ENCODE measurements around the gene KCNIP1. TPM values are rescaled to one million over a fixed set of nuclear protein-coding genes. Genes with fewer than 3 reads are reported as not detected.
"Not testable (repeated sequence)": the region's sequence is repeated elsewhere in the genome, so short reads cannot be mapped to it uniquely, and the experiment has no call there.

KCNIP1 gene
- total and polyA plus RNA-seq, 10 donors: 0.08 to 20.0 (median 9.4) TPM

DNA sequence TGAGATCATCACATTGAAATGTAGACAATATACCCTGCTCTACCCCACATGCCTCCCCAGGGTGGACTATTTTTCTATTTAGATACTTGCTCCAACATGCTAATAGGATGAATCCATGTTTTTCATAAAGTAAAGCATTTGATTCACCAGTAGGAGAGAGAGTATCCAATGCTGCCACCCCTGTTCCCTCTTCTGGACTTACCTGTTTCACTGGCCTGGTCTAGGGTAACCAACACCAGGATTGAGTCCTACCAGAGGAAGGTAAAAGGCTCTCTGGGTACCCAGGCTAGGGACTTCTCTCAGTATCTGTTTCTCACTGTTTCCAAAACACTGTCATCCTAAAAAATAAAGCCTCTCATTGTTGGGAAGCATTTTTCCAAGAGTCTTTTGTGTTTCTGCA is 249.5 kb downstream of the KCNIP1 start:
- DNase-seq: no peak
- intact Hi-C loops (cut with DNase I; ENCODE audit: low total_unique reads): no loop called here
- no peaks in the 10 kb centered on the region for H3K9me3 ChIP-seq
- no peak for TF ChIP-seq POLR2AphosphoS5 (IDR thresholded peaks at IDR 0.05)
- no peaks in the 10 kb centered on the region for H3K36me3 ChIP-seq
- no peak overlapping the region for H3K27ac ChIP-seq
- peaks cover 0 to 43% (median 0%) of the 10 kb centered on the region in 7 donors for H3K27me3 ChIP-seq (replicated peaks in 1 of 7)
- H3K4me3 ChIP-seq: no peak overlapping the region
- H3K4me1 ChIP-seq: no peaks in the 10 kb centered on the region

DNA sequence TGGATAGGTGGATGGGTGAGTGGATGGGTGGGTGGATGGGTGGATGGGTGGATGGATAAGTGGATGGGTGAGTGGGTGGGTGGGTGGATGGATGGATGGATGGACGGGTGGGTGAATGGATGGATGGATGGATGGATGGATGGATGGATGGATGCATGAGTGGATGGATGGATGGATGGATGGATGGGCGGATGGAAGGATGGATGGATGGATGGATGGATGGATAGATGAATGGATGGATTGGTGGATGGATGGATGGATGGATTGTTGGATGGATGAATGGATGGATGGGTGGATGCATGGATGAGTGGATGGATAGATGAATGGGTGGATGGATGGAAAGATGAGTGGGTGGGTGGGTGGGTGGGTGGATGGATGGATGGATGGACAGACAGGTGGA is 250.7 kb downstream of the KCNIP1 start:
- H3K36me3 ChIP-seq; H3K9me3 ChIP-seq; H3K27ac ChIP-seq; DNase-seq; intact Hi-C loops (cut with DNase I; ENCODE audit: low total_unique reads); H3K4me3 ChIP-seq; H3K4me1 ChIP-seq: not testable (repeated sequence)
- peaks cover 0 to 31% (median 0%) of the 10 kb centered on the region in 7 donors for H3K27me3 ChIP-seq (replicated peaks in 1 of 7)
- WGBS, 5 donors: 69 to 82% (median 73%) methylated on average over 2 of the region's 2 CpGs

DNA sequence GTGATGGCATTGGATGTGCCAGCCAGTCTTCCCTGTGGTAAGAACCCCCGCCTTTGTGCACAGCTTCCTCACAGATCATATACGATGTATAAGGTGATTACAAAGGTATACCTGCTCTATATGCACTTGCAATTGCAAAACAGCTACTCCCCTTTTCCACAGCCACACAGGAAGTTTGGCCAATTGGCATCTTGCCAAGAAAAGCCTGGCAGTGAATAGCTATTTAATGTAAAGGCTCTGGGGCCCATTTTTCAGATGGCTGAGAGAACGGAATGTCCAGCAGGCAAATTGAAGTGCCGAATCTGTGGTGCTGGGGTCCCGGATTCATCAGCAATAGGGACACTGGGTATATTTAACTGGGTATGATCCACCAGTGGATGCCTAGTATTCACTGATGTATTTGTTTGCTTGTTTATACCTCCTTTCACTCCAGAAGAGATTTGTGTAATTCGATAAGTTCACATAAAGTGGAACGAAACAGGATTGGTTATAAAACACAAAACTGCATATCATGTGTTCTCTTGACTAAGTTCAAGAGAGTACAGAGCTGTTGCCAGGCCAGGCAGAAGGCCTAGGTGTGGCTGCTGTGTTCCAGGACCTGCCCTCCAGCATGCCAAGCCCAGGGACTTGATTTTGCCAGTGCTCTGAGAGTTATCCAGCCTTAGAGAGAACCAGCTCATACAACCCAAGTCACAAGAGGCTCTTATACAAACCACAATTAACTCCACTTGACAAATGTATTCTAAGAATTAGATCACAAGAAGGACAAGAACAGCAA is 252.0 kb downstream of the KCNIP1 start:
- no peaks in the 10 kb centered on the region for H3K9me3 ChIP-seq
- TF ChIP-seq POLR2AphosphoS5 (IDR thresholded peaks at IDR 0.05): no peak
- TF ChIP-seq, protein P1, sequence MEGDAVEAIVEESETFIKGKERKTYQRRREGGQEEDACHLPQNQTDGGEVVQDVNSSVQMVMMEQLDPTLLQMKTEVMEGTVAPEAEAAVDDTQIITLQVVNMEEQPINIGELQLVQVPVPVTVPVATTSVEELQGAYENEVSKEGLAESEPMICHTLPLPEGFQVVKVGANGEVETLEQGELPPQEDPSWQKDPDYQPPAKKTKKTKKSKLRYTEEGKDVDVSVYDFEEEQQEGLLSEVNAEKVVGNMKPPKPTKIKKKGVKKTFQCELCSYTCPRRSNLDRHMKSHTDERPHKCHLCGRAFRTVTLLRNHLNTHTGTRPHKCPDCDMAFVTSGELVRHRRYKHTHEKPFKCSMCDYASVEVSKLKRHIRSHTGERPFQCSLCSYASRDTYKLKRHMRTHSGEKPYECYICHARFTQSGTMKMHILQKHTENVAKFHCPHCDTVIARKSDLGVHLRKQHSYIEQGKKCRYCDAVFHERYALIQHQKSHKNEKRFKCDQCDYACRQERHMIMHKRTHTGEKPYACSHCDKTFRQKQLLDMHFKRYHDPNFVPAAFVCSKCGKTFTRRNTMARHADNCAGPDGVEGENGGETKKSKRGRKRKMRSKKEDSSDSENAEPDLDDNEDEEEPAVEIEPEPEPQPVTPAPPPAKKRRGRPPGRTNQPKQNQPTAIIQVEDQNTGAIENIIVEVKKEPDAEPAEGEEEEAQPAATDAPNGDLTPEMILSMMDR (IDR thresholded peaks at IDR 0.05 in 8 of 11, conservative IDR thresholded peaks at IDR 0.05 in 3 of 11): no peak
- TF ChIP-seq POLR2A (IDR thresholded peaks at IDR 0.05): no peak
- no peak for DNase-seq
- intact Hi-C loops (cut with DNase I; ENCODE audit: low total_unique reads): no loop called here
- H3K4me3 ChIP-seq: no peak overlapping the region
- H3K27me3 ChIP-seq (replicated peaks in 1 of 7): peaks cover 0 to 30% (median 0%) of the 10 kb centered on the region in 7 donors
- no peaks in the 10 kb centered on the region for H3K36me3 ChIP-seq
- H3K27ac ChIP-seq: no peak overlapping the region
- no peaks in the 10 kb centered on the region for H3K4me1 ChIP-seq
- 85 to 90% (median 86%) methylated on average over 7 of the region's 7 CpGs for WGBS, 5 donors

DNA sequence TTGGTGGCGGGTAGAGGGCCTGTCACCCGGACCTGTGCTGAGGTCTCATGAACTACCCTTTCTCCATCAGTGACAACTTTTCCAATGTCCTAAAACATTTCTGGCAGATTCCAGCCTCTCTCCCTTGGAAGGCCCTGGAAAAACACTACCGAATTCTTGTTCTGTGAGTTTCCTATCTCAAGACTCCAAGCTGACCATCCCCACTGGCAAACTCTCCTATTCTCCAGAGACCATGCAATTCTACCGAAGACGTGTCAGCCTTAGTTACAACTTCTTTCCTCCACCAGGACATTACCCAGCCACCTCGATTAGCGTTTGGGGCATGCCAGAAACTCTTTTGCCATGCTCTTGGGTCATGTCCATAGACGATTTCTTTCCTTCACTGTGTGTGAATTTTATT is 252.9 kb downstream of the KCNIP1 start:
- H3K27me3 ChIP-seq (replicated peaks in 1 of 7): peaks cover 0 to 30% (median 0%) of the 10 kb centered on the region in 7 donors
- DNase-seq: no peak
- no peak overlapping the region for H3K27ac ChIP-seq
- intact Hi-C loops (cut with DNase I; ENCODE audit: low total_unique reads): no loop called here
- H3K4me1 ChIP-seq: no peaks in the 10 kb centered on the region
- no peak overlapping the region for H3K4me3 ChIP-seq
- H3K9me3 ChIP-seq: no peaks in the 10 kb centered on the region
- H3K36me3 ChIP-seq: no peaks in the 10 kb centered on the region
- 84 to 90% (median 90%) methylated on average over 8 of the region's 8 CpGs for WGBS, 5 donors
- TF ChIP-seq, protein P1 (IDR thresholded peaks at IDR 0.05 in 8 of 11, conservative IDR thresholded peaks at IDR 0.05 in 3 of 11): no peak

DNA sequence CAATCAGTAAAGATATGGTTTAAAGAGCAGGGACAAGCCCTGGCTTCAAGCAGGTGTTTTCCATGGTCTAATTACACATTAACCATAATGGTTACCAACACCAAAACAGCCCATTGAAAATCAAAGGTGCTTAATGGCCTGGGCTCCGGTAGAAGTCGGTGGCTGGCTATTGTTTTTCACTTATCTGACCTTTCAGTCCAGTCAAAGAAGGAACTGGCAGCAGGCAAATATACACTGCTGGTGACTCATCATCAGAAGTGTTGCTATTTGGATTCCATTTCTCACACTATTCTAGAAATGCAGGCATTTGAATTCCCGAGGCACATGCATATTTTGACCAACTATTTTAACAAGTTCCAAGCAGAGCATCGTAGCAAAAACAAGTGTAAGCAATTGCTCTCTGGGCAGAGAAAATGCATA is 253.4 kb downstream of the KCNIP1 start:
- H3K9me3 ChIP-seq: no peaks in the 10 kb centered on the region
- 49 to 69% (median 52%) methylated on average over 4 of the region's 4 CpGs for WGBS, 5 donors
- peaks cover 0 to 25% (median 0%) of the 10 kb centered on the region in 7 donors for H3K27me3 ChIP-seq (replicated peaks in 1 of 7)
- no peaks in the 10 kb centered on the region for H3K4me1 ChIP-seq
- no peak for DNase-seq
- H3K36me3 ChIP-seq: no peaks in the 10 kb centered on the region
- no peak overlapping the region for H3K27ac ChIP-seq
- TF ChIP-seq POLR2A (IDR thresholded peaks at IDR 0.05) (no peak), POLR2AphosphoS5 (IDR thresholded peaks at IDR 0.05) (no peak)
- TF ChIP-seq, protein P1 (IDR thresholded peaks at IDR 0.05 in 8 of 11, conservative IDR thresholded peaks at IDR 0.05 in 3 of 11): no peak
- intact Hi-C loops (cut with DNase I; ENCODE audit: low total_unique reads): no loop called here
- H3K4me3 ChIP-seq: no peak overlapping the region
